ENCODE measurements around the gene SH3BP2. TPM values are rescaled to one million over a fixed set of nuclear protein-coding genes. Genes with fewer than 3 reads are reported as not detected.

Gene SH3BP2, protein sequence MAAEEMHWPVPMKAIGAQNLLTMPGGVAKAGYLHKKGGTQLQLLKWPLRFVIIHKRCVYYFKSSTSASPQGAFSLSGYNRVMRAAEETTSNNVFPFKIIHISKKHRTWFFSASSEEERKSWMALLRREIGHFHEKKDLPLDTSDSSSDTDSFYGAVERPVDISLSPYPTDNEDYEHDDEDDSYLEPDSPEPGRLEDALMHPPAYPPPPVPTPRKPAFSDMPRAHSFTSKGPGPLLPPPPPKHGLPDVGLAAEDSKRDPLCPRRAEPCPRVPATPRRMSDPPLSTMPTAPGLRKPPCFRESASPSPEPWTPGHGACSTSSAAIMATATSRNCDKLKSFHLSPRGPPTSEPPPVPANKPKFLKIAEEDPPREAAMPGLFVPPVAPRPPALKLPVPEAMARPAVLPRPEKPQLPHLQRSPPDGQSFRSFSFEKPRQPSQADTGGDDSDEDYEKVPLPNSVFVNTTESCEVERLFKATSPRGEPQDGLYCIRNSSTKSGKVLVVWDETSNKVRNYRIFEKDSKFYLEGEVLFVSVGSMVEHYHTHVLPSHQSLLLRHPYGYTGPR
- total RNA-seq = 40.4 and 43.2 TPM in 2 replicates

DNA sequence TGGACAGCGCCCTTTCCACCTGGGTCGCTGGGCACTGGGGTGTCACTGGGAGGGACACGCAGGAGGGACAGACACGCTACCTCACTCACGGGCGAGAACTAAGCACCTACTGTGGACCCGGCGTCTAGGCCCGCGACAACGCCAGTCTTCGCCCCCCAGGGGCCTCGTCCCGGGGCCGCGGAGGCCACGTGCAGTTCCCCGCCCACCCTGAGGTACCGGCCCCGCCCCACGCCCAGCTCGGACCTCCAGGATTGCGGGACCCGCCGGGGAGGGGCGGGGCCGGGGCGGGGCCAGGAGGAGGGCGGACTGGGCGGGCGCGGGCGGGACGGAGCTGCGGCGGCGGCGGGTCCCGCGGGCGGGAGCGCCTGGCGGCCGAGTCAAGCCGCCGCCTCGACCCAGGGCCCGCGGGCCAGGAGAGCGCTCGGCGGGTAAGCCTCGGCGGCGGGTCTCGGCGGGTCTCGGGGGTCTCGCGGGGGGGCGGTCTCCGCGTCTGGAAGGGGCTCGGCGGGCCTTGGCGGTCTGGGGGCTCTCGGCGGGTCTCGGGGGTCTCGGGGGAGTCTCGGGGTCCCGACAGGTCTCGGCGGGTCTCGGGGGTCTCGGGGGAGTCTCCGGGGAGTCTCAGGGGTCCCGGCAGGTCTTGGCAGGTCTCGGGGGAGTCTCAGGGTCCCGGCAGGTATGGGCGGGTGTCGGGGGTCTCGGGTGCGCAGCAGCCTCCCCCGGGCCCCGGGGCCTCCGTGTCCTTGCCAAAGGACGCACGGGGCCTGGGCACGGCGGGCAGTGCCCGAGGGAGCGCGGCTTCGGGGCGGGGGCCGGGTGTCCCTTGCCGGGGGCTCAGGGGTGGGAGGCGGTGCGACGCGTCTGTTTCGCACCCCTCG lies at the start of gene SH3BP2:
Gene SH3BP2, plus strand, starts transcription at position 375 of the 875 bp plus-strand sequence. CDS start 27,533 bp downstream, outside the sequence.
- intact Hi-C loops (cut with micrococcal nuclease) = no loop called here
- DNase-seq = peak; percentile 69
- peak; percentile 79 for ATAC-seq (ENCODE audit: low read depth)
- Mint-ChIP-seq H3K4me1 (peaks cover 82% of the 10 kb centered on the region), H3K9me3 (no peaks in the 10 kb centered on the region), H3K27ac (peak within 1 kb of the TSS; percentile 24), H3K36me3 (ENCODE audit: low read depth) (no peaks in the 10 kb centered on the region), H3K27me3 (no peaks in the 10 kb centered on the region), H3K4me3 (peak within 1 kb of the TSS; percentile 87)
- TF ChIP-seq, protein P1, sequence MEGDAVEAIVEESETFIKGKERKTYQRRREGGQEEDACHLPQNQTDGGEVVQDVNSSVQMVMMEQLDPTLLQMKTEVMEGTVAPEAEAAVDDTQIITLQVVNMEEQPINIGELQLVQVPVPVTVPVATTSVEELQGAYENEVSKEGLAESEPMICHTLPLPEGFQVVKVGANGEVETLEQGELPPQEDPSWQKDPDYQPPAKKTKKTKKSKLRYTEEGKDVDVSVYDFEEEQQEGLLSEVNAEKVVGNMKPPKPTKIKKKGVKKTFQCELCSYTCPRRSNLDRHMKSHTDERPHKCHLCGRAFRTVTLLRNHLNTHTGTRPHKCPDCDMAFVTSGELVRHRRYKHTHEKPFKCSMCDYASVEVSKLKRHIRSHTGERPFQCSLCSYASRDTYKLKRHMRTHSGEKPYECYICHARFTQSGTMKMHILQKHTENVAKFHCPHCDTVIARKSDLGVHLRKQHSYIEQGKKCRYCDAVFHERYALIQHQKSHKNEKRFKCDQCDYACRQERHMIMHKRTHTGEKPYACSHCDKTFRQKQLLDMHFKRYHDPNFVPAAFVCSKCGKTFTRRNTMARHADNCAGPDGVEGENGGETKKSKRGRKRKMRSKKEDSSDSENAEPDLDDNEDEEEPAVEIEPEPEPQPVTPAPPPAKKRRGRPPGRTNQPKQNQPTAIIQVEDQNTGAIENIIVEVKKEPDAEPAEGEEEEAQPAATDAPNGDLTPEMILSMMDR (IDR thresholded peaks at IDR 0.05) = no peak
- POLR2A ChIA-PET = interaction anchor here (0.5 to 1.0 kb wide), 4 partner anchors 10 to 145 kb away, joined by 3 read pairs; no protein-coding TSS in a partner anchor
- CTCF ChIA-PET = no interaction called here

DNA sequence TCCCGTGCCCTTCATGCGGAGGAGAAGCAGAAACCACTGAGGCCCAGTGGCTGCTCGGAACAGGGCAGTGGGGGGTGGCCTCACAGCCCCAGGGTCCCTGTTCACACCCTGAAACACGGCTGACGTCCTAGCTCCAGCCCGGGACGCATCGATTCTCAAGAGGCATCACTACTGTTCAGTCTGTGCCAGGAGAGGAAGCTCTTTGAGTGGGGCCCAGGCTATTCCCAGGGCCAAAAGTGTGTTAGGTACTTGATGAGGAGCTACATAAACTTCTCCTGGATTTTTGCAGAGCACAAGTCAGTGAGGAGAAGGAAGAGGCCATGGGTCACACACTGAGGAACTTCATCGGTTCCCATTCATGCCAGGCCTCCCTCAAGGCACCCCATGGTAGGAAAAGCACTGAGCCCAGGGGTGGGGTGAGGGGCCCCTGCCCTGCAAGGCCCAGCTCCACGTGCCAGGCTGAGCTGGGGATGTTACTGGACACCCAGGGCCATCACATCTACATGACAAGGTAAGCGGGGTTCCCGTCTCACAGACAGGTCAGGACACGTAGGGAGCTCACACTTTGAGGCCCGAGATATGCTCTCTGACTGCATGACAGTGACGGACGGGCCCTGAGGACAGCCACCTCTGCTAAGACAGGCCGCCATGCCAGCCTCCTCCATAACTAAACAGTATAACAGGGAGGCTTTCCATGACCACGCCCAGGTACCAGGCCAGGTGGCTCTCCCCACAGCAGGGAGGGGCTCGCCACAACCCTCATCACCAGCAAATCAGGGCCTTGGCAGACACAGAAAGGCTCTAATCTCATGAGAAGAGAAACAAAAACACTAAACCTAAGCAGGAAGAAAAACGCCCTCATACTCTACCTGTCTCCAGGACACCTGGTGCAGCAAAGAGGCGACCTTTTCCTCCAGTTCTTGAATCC lies 49.1 kb upstream of the SH3BP2 start:
- ATAC-seq (ENCODE audit: low read depth) (no peak), DNase-seq (no peak)
- intact Hi-C loops (cut with micrococcal nuclease) = no loop called here
- Mint-ChIP-seq H3K4me1 (peaks cover 47% of the 10 kb centered on the region), H3K4me3 (no peak overlapping the region), H3K27me3 (no peaks in the 10 kb centered on the region), H3K9me3 (no peaks in the 10 kb centered on the region), H3K36me3 (ENCODE audit: low read depth) (peaks cover 82% of the 10 kb centered on the region), H3K27ac (peak overlapping the region; percentile 68)
- ChIA-PET POLR2A (interaction anchor here (0.9 to 5.4 kb wide), 2 partner anchors 9 to 47 kb away, joined by 4 to 56 read pairs; no protein-coding TSS in a partner anchor), CTCF (no interaction called here)
- TF ChIP-seq, protein P1 (IDR thresholded peaks at IDR 0.05) = no peak

DNA sequence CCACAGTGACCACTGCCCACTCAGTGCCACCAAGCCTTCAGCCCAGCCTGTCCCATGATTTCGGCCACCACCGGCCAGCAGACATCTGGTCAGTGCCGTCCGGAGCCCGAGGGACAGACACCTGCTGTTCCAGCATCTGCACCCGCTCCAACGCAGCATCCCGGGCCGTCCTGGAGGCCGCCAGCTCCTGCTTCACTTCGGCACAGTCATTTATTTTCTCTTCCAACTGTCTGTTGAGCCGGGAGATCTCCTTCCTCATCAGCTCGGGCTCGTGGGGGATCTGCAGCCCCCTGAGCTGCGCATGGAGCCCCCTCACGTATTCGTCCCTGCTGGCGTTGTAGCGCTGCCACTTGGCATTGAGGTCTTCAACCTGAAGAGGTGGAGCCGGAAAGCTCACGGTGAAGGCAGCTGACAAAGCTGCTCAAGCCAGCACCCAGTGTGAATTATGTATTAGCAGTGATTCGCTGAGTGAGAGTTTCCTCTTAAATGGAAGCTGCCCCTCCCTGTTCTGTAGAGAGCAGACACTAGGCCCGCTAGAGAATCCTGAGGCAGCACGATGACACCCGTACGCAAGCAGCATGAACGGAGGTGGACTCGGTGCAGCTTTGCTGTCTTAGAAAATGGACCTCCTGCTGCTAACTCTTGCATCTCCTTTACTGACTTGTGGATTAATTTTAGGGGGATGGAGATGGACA lies 48.2 kb upstream of the SH3BP2 start:
- intact Hi-C loops (cut with micrococcal nuclease) = loop anchor here (5.0 kb wide), 7 partner anchors 32 to 737 kb away; partner anchors contain the start of genes HAUS3, NELFA, POLN and RNF4
- no peak for DNase-seq
- ChIA-PET CTCF (interaction anchor here (2.0 kb wide), 1 partner anchor 49 kb away, joined by 8 read pairs; no protein-coding TSS in a partner anchor), POLR2A (interaction anchor here (0.5 to 5.4 kb wide), 6 partner anchors 19 to 108 kb away, joined by 3 to 65 read pairs (median 10); partner anchors contain the start of gene ADD1)
- no peak for ATAC-seq (ENCODE audit: low read depth)
- peak overlapping the region; percentile 94 for H3K27ac Mint-ChIP-seq
- H3K36me3 Mint-ChIP-seq (ENCODE audit: low read depth) = peaks cover 79% of the 10 kb centered on the region
- H3K4me1 Mint-ChIP-seq = peaks cover 53% of the 10 kb centered on the region
- H3K27me3 Mint-ChIP-seq = no peaks in the 10 kb centered on the region
- TF ChIP-seq, protein P1 (IDR thresholded peaks at IDR 0.05) = no peak
- H3K4me3 Mint-ChIP-seq = no peak overlapping the region
- H3K9me3 Mint-ChIP-seq = no peaks in the 10 kb centered on the region

DNA sequence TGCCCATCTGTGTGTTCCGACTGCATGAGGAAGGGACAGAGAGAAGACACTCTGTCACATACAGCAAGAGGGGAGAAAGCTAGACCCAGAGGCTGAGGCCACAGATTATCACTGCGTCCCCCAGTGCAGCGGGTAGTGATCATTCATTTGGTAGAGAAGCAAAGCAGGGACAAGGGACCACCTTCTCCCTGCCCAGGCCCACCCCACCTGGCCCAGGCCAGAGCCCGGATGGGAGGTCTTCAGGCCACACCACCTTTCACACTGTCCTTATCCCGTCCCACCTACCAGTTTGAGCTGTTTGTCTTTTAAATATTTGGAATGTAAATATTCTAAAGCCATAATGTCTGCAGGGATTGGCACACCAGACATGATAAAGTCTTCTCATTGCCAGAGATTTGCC lies 47.4 kb upstream of the SH3BP2 start:
- intact Hi-C loops (cut with micrococcal nuclease) = loop anchor here (5.0 kb wide), 7 partner anchors 33 to 738 kb away; partner anchors contain the start of genes HAUS3, NELFA, POLN and RNF4
- Mint-ChIP-seq H3K36me3 (ENCODE audit: low read depth) (peaks cover 73% of the 10 kb centered on the region), H3K27ac (peak overlapping the region; percentile 94), H3K4me1 (peaks cover 53% of the 10 kb centered on the region), H3K4me3 (peak overlapping the region; percentile 68), H3K9me3 (no peaks in the 10 kb centered on the region), H3K27me3 (no peaks in the 10 kb centered on the region)
- DNase-seq (no peak), ATAC-seq (ENCODE audit: low read depth) (no peak)
- TF ChIP-seq, protein P1 (IDR thresholded peaks at IDR 0.05) = no peak
- ChIA-PET CTCF (interaction anchor here (0.5 to 2.0 kb wide), 6 partner anchors 13 to 526 kb away, joined by 3 to 8 read pairs (median 3); no protein-coding TSS in a partner anchor), POLR2A (interaction anchor here (0.5 to 5.4 kb wide), 22 partner anchors 11 to 277 kb away, joined by 3 to 65 read pairs (median 5); partner anchors contain the start of genes ADD1, FAM193A, GRK4 and NOP14)

Measured in activated B cell treated with CpG ODN at 0.5 μM for 24 hours (primary cell).